GM12865 (cell line): ENCODE data around the gene SP2.

Experiments
- DNase-seq: peaks from one replicate; pipeline ENCODE4 v3.0.0; 2010; ENCODE audit warnings: low read depth
- H3K4me3 ChIP-seq: 2 replicates; pipeline ENCODE4 v1.5.1; 2011; ENCODE audit warnings: mild to moderate bottlenecking, low read depth, low read length, control low read depth
- CTCF ChIP-seq: IDR thresholded peaks from 2 replicates; pipeline ENCODE4 v1.5.1; 2011; ENCODE audit warnings: low read length, control low read depth, low read depth, inconsistent platforms; ENCODE audit not compliant: insufficient read depth; ENCODE audit errors: missing control alignments

SP2 gene

GRCh38 chr17:47895856-47896671 is at the start of gene SP2:
Gene SP2 (plus strand): TSS chr17:47896236. CDS start chr17:47896287, 51 bp downstream.
- TF ChIP-seq CTCF, result peak; percentile 1

GRCh38 chr17:47846716-47847340 is 49.2 kb upstream of the SP2 start:
- DNase-seq, result no peak
- TF ChIP-seq CTCF, result no peak
- H3K4me3 ChIP-seq, result no peak overlapping the region

More at GRCh38 chr17:47895856-47896671, at the start of gene SP2:
- H3K4me3 ChIP-seq, result peak within 1 kb of the TSS; percentile 97
- DNase-seq, result peak; percentile 100

- H3K4me3 ChIP-seq, result no peak overlapping the region
- peak; percentile 34 for TF ChIP-seq CTCF
- DNase-seq, result peak; percentile 33
Observed at GRCh38 chr17:47847341-47848197, 48.5 kb upstream of the SP2 start.

- H3K4me3 ChIP-seq, result no peak overlapping the region
- TF ChIP-seq CTCF, result no peak
Observed at GRCh38 chr17:47848198-47848513, 47.9 kb upstream of the SP2 start.

GRCh38 chr17:47850373-47850691 is 45.7 kb upstream of the SP2 start:
- H3K4me3 ChIP-seq, result no peak overlapping the region
- DNase-seq, result no peak
- no peak for TF ChIP-seq CTCF

More at GRCh38 chr17:47848198-47848513, 47.9 kb upstream of the SP2 start:
- DNase-seq, result no peak

GRCh38 chr17:47850692-47851573 is 45.1 kb upstream of the SP2 start, which contains the start of gene SP6:
Gene SP6 (minus strand): TSS chr17:47851163. CDS start chr17:47848429, 2,734 bp downstream.
- DNase-seq, result no peak
- no peak for TF ChIP-seq CTCF
- H3K4me3 ChIP-seq, result no peak within 1 kb of the TSS
